Adrenal gland (tissue), 5 donors: ENCODE measurements around the gene NRXN3.

ENCODE experiments used
- CTCF ChIP-seq, 6 experiments: fragments of 450-650 bp in 4 of 6; fragments of 200-600 bp in 2 of 6; sonication (generic) in 1 of 6; IDR thresholded peaks; 1 replicate in 5 of 6; 2 replicates in 1 of 6; pipeline versions ENCODE4 v1.5.1 to v1.8.0; 2016 to 2021; ENCODE audit warnings: antibody characterized with exemption in 6 of 6, mild to moderate bottlenecking in 2 of 6, moderate library complexity in 1 of 6
- POLR2A ChIP-seq, 2 donors: fragments of 450-650 bp; IDR thresholded peaks; one replicate each; pipeline ENCODE4 v1.6.1; 2017; ENCODE audit warnings: antibody characterized with exemption in 2 of 2, mild to moderate bottlenecking in 2 of 2, moderate library complexity in 1 of 2
- donor health status: DM: no; HTN: no; CAD: no.

DNA sequence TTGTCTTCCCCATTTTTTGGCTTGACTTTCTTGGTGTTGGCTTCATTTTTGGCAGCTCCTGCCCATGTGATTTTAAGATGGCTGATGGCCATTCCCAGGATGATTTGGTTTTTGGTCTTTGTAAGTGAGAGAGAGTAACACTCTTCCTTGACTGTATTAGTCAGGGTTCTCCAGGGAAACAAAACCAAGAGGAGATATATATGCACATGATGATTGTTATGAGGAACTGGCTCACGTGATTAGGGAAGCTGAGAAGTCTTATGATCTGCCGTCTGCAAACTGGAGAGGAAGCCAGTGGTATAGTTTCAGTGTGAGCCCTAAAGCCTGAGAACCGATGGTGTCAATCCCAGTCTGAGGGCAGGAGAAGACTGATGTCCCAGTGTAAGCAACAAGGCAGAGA lies 146.6 kb downstream of the NRXN3 start:
- TF ChIP-seq CTCF (IDR thresholded peaks at IDR 0.05) (no peak), POLR2A (IDR thresholded peaks at IDR 0.05) (no peak)
